Measurements from ENCODE around the gene LRMDA.

- TF ChIP-seq POLR2A (IDR thresholded peaks at IDR 0.05) (no peak), CTCF (IDR thresholded peaks at IDR 0.05) (no peak)
Observed at GRCh38 chr10:75935240-75935639, 503.8 kb downstream of the LRMDA start.

Measured in adrenal gland (tissue), 5 donors.